ENCODE data around the gene KTN1. TPM values are rescaled to one million over a fixed set of nuclear protein-coding genes. Genes with fewer than 3 reads are reported as not detected.

KTN1 gene
- total and polyA plus RNA-seq, 2 experiments from 2014 or later, result 124 to 607 TPM

GRCh38 chr14:55641954-55642353, 61.9 kb downstream of the KTN1 start:
- DNase-seq (ENCODE audit: low spot score) (peak; percentile 53), ATAC-seq (peak; percentile 70)
- no peak overlapping the region for H3K27ac ChIP-seq (ENCODE audit: low read depth)
- no peak overlapping the region for H2AFZ ChIP-seq
- H3K4me3 ChIP-seq, result no peak overlapping the region
- Mint-ChIP-seq H3K4me1 (peaks cover 24% of the 10 kb centered on the region), H3K27me3 (ENCODE audit: insufficient read depth, low read depth, poor library complexity) (no peaks in the 10 kb centered on the region), H3K27ac (peak overlapping the region; percentile 26; the same call in 1 of the 2 replicates), H3K36me3 (ENCODE audit: low read depth) (peaks cover 58% of the 10 kb centered on the region), H3K9me3 (no peaks in the 10 kb centered on the region), H3K4me3 (no peak overlapping the region)
- no peaks in the 10 kb centered on the region for H3K79me2 ChIP-seq (replicated peaks; ENCODE audit: insufficient read depth)
- H3K4me1 ChIP-seq (ENCODE audit: insufficient read depth), result peaks cover 16% of the 10 kb centered on the region
- H3K36me3 ChIP-seq (ENCODE audit: insufficient read depth), result peaks cover 9% of the 10 kb centered on the region
- no peaks in the 10 kb centered on the region for H3F3A ChIP-seq (replicated peaks; ENCODE audit: low read depth)
- peak overlapping the region; percentile 17 for H3K4me2 ChIP-seq
- no peaks in the 10 kb centered on the region for H3K9me2 ChIP-seq (ENCODE audit: insufficient read depth)
- no peaks in the 10 kb centered on the region for H3K27me3 ChIP-seq (ENCODE audit: insufficient read depth)
- TF ChIP-seq EZH2 (IDR thresholded peaks at IDR 0.05; ENCODE audit: low read depth, unreplicated experiment), result no peak
- peak; percentile 94 for TF ChIP-seq NANOG (IDR thresholded peaks at IDR 0.05; ENCODE audit: borderline replicate concordance)
- TF ChIP-seq POLR2AphosphoS5 (IDR thresholded peaks at IDR 0.05; ENCODE audit: low read depth), result no peak
- no peak for TF ChIP-seq STAT1 (IDR thresholded peaks at IDR 0.05; ENCODE audit: unreplicated experiment)
- TF ChIP-seq EZH2phosphoT487 (IDR thresholded peaks at IDR 0.05; ENCODE audit: unreplicated experiment), result no peak
- TF ChIP-seq ZNF462 (CRISPR knock-in tag; IDR thresholded peaks at IDR 0.05), result no peak
- TF ChIP-seq ZNF331 (CRISPR knock-in tag; IDR thresholded peaks at IDR 0.05; ENCODE audit: low read depth), result no peak
- H4K20me1 ChIP-seq (replicated peaks; ENCODE audit: insufficient read depth), result no peaks in the 10 kb centered on the region

- no peak overlapping the region for H2AFZ ChIP-seq
- Mint-ChIP-seq H3K36me3 (ENCODE audit: low read depth) (peaks cover 58% of the 10 kb centered on the region), H3K4me3 (no peak overlapping the region), H3K27me3 (ENCODE audit: insufficient read depth, low read depth, poor library complexity) (no peaks in the 10 kb centered on the region), H3K4me1 (peaks cover 24% of the 10 kb centered on the region), H3K27ac (no peak overlapping the region), H3K9me3 (no peaks in the 10 kb centered on the region)
- H3K4me1 ChIP-seq (ENCODE audit: insufficient read depth), result peaks cover 16% of the 10 kb centered on the region
- DNase-seq (ENCODE audit: low spot score) (no peak), ATAC-seq (no peak)
- H3K27me3 ChIP-seq (ENCODE audit: insufficient read depth), result no peaks in the 10 kb centered on the region
- no peak overlapping the region for H3K27ac ChIP-seq (ENCODE audit: low read depth)
- no peaks in the 10 kb centered on the region for H3K9me2 ChIP-seq (ENCODE audit: insufficient read depth)
- H4K20me1 ChIP-seq (replicated peaks; ENCODE audit: insufficient read depth), result no peaks in the 10 kb centered on the region
- H3K36me3 ChIP-seq (ENCODE audit: insufficient read depth), result peaks cover 5% of the 10 kb centered on the region; the same call in 1 of the 2 replicates
- H3K4me3 ChIP-seq, result no peak overlapping the region
- H3F3A ChIP-seq (replicated peaks; ENCODE audit: low read depth), result no peaks in the 10 kb centered on the region
- H3K4me2 ChIP-seq, result no peak overlapping the region
- H3K79me2 ChIP-seq (replicated peaks; ENCODE audit: insufficient read depth), result no peaks in the 10 kb centered on the region
- no peak for TF ChIP-seq CREB1 (CRISPR knock-in tag; IDR thresholded peaks at IDR 0.05; ENCODE audit: low read depth)
- no peak for TF ChIP-seq ZNF114 (CRISPR knock-in tag; IDR thresholded peaks at IDR 0.05)
- no peak for TF ChIP-seq REST (IDR thresholded peaks at IDR 0.05; ENCODE audit: unreplicated experiment)
- TF ChIP-seq ZNF331 (CRISPR knock-in tag; IDR thresholded peaks at IDR 0.05; ENCODE audit: low read depth), result no peak
- TF ChIP-seq, protein P1, sequence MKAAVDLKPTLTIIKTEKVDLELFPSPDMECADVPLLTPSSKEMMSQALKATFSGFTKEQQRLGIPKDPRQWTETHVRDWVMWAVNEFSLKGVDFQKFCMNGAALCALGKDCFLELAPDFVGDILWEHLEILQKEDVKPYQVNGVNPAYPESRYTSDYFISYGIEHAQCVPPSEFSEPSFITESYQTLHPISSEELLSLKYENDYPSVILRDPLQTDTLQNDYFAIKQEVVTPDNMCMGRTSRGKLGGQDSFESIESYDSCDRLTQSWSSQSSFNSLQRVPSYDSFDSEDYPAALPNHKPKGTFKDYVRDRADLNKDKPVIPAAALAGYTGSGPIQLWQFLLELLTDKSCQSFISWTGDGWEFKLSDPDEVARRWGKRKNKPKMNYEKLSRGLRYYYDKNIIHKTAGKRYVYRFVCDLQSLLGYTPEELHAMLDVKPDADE (IDR thresholded peaks at IDR 0.05), result no peak
- TF ChIP-seq NANOG (IDR thresholded peaks at IDR 0.05; ENCODE audit: borderline replicate concordance), result no peak
These were observed 65.1 kb downstream of the KTN1 start for GRCh38 chr14:55645145-55645544.
